GM19239 (cell line): ENCODE measurements around the gene ABCA1.
"Not testable (repeated sequence)": the region's sequence is repeated elsewhere in the genome, so short reads cannot be mapped to it uniquely, and the experiment has no call there.

Source experiments
- DNase-seq: peaks from one replicate; pipeline ENCODE4 v3.0.0; 2011; ENCODE audit warnings: low spot score; ENCODE audit not compliant: insufficient read length
- FAIRE-seq: peaks from 2 replicates; lab custom pipeline; 2011; peaks lifted over from hg19 to GRCh38; lab: Jason Lieb, UNC

ABCA1 gene

GRCh38 chr9:104958006-104958405, 30.1 kb upstream of the ABCA1 start:
- not testable (repeated sequence) for DNase-seq, FAIRE-seq

- FAIRE-seq, result no peak
- DNase-seq, result no peak
Measured at GRCh38 chr9:104951487-104951886, 23.5 kb upstream of the ABCA1 start.

- DNase-seq (no peak), FAIRE-seq (no peak)
Measured at GRCh38 chr9:104950838-104951237, 22.9 kb upstream of the ABCA1 start.

- FAIRE-seq, result no peak
- DNase-seq, result no peak
Measured at GRCh38 chr9:104948277-104948676, 20.3 kb upstream of the ABCA1 start.

GRCh38 chr9:104944871-104945270, 16.9 kb upstream of the ABCA1 start:
- no peak for DNase-seq
- no peak for FAIRE-seq

- FAIRE-seq, result no peak
Measured at GRCh38 chr9:104944356-104944755, 16.4 kb upstream of the ABCA1 start.

GRCh38 chr9:104941597-104941996, 13.6 kb upstream of the ABCA1 start:
- DNase-seq, result no peak
- no peak for FAIRE-seq

More at GRCh38 chr9:104944356-104944755, 16.4 kb upstream of the ABCA1 start:
- no peak for DNase-seq

- FAIRE-seq, result no peak
Measured at GRCh38 chr9:104936291-104936690, 8.3 kb upstream of the ABCA1 start.

GRCh38 chr9:104935501-104935810, 7.5 kb upstream of the ABCA1 start:
- not testable (repeated sequence) for FAIRE-seq, DNase-seq

More at GRCh38 chr9:104936291-104936690, 8.3 kb upstream of the ABCA1 start:
- no peak for DNase-seq

- no peak for FAIRE-seq
- no peak for DNase-seq
Measured at GRCh38 chr9:104934691-104935500, 6.9 kb upstream of the ABCA1 start.

GRCh38 chr9:104933091-104933490, 5.1 kb upstream of the ABCA1 start:
- FAIRE-seq, DNase-seq: not testable (repeated sequence)

GRCh38 chr9:104931256-104931655, 3.3 kb upstream of the ABCA1 start:
- FAIRE-seq (no peak), DNase-seq (no peak)

GRCh38 chr9:104927216-104927911, 591 bp downstream of the ABCA1 start:
- DNase-seq, result peak; percentile 16
- no peak for FAIRE-seq

GRCh38 chr9:104923740-104924139, 4.2 kb downstream of the ABCA1 start:
- FAIRE-seq (peak; percentile 21), DNase-seq (no peak)

- FAIRE-seq (no peak), DNase-seq (no peak)
Measured at GRCh38 chr9:104923289-104923688, 4.7 kb downstream of the ABCA1 start.

- DNase-seq, result not testable (repeated sequence)
- FAIRE-seq, result peak; percentile 65
Measured at GRCh38 chr9:104922748-104923147, 5.2 kb downstream of the ABCA1 start.

- DNase-seq (no peak), FAIRE-seq (peak; percentile 57)
Measured at GRCh38 chr9:104921067-104921741, 6.8 kb downstream of the ABCA1 start.

GRCh38 chr9:104915753-104916152, 12.2 kb downstream of the ABCA1 start:
- no peak for DNase-seq
- no peak for FAIRE-seq

- FAIRE-seq (no peak), DNase-seq (no peak)
Measured at GRCh38 chr9:104915049-104915448, 12.9 kb downstream of the ABCA1 start.

- DNase-seq, result no peak
- FAIRE-seq, result no peak
Measured at GRCh38 chr9:104914466-104914865, 13.5 kb downstream of the ABCA1 start.

GRCh38 chr9:104912606-104913005, 15.3 kb downstream of the ABCA1 start:
- FAIRE-seq (no peak), DNase-seq (no peak)
